Activated naive CD8-positive, alpha-beta T cell (primary cell): Measurements from ENCODE around the gene TUBA3D.
"Not testable (repeated sequence)": the region's sequence is repeated elsewhere in the genome, so short reads cannot be mapped to it uniquely, and the experiment has no call there.

Experiments
- H3K27ac Mint-ChIP-seq: one replicate; pipeline ENCODE4 v1.8.0; 2021; ENCODE audit warnings: mixed read lengths
- H3K27me3 Mint-ChIP-seq: one replicate; pipeline ENCODE4 v1.8.0; 2021; ENCODE audit warnings: mixed read lengths
- H3K36me3 Mint-ChIP-seq: one replicate; pipeline ENCODE4 v1.8.0; 2021; ENCODE audit warnings: mixed read lengths
- H3K4me1 Mint-ChIP-seq: one replicate; pipeline ENCODE4 v1.8.0; 2021; ENCODE audit warnings: low read depth, mixed read lengths
- H3K4me3 Mint-ChIP-seq: one replicate; pipeline ENCODE4 v1.8.0; 2021; ENCODE audit warnings: mild to moderate bottlenecking, mixed read lengths
- H3K9me3 Mint-ChIP-seq: one replicate; pipeline ENCODE4 v1.8.0; 2021; ENCODE audit warnings: low read depth, mixed read lengths

The TUBA3D gene

DNA sequence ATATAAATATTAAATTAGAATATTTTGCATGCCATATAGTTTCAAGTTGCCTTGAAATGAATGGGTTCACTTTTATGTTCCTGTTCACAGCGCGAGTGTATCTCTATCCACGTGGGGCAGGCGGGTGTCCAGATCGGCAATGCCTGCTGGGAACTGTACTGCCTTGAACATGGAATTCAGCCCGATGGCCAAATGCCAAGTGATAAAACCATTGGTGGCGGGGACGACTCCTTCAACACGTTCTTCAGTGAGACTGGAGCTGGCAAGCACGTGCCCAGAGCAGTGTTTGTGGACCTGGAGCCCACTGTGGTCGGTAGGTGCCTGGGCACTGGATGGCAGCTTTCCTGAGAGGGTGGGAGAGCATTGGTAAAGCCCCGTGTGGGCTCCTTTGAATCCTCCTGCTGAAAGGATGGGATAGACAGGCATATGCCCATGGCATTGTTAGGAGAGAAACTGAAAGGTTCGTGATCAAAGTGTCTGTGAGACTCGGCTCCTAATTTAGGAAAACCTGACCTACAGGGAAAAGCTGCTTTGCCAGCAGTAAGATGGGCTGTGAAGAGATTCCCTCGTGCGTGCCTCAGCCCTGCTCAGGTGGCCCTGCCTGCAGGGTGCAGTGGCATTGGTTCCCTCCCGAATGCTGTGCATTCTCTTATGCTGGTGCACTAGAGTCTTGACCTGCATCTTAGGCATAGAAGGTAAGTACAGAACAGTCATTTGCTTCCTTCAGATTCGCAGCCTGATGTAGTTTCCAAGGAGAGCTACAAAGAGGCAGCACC, 2.3 kb downstream of the TUBA3D start:
- not testable (repeated sequence) for H3K36me3 Mint-ChIP-seq, H3K27me3 Mint-ChIP-seq, H3K4me3 Mint-ChIP-seq, H3K9me3 Mint-ChIP-seq, H3K27ac Mint-ChIP-seq, H3K4me1 Mint-ChIP-seq

DNA sequence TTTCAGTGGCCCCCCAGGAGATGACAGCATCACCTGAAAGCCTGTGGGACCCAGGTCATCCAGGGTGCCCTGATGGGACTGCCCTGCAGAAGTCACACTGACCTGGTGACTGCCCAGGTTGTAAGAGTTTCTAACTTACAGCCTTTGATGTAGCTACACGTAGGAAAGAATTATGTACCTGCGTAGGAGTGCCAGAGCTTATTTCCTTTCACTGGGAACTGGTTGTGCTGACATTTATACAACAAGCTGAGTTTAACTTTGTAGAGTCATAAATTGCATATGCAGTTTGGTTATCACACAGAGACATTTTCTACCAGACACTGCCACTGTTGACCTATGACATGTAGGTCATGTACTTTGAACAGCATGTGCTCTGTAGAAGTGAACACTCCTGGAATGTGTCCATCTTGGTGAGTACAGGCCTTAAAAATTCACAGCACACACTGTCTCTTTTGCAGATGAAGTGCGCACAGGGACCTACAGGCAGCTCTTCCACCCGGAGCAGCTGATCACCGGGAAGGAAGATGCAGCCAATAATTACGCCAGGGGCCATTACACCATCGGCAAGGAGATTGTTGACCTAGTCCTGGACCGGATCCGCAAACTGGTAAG, 3.0 kb downstream of the TUBA3D start:
- not testable (repeated sequence) for H3K27ac Mint-ChIP-seq, H3K4me1 Mint-ChIP-seq, H3K4me3 Mint-ChIP-seq, H3K36me3 Mint-ChIP-seq, H3K27me3 Mint-ChIP-seq, H3K9me3 Mint-ChIP-seq

DNA sequence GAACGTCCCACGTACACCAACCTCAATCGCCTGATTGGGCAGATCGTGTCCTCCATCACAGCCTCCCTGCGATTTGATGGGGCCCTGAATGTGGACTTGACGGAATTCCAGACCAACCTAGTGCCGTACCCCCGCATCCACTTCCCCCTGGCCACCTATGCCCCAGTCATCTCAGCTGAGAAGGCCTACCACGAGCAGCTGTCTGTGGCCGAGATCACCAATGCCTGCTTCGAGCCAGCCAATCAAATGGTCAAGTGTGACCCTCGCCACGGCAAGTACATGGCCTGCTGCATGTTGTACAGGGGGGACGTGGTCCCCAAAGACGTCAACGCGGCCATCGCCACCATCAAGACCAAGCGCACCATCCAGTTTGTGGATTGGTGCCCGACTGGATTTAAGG, 4.4 kb downstream of the TUBA3D start:
- H3K27me3 Mint-ChIP-seq, H3K27ac Mint-ChIP-seq, H3K4me1 Mint-ChIP-seq, H3K36me3 Mint-ChIP-seq, H3K4me3 Mint-ChIP-seq, H3K9me3 Mint-ChIP-seq: not testable (repeated sequence)

DNA sequence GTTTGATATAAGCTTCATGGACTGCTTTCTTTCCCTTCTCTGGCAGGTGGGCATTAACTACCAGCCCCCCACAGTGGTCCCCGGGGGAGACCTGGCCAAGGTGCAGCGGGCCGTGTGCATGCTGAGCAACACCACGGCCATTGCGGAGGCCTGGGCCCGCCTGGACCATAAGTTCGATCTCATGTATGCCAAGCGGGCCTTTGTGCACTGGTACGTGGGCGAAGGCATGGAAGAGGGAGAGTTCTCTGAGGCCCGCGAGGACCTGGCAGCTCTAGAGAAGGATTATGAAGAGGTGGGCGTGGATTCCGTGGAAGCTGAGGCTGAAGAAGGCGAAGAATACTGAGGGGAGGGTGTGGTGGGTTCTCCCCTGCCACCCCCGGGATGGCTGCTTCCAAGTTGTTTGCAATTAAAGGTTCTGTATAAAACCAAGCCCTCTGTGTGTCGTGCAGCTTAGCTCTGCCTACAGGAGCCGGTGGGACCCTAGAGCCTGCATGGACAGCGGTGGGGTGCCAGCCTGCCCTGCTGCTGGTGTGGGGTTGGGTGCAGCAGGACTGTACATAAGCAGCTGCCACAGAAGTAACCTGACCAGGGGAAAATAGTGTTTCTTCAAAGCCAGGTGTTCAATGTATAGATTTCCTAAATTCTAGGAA, 6.7 kb downstream of the TUBA3D start:
- H3K4me1 Mint-ChIP-seq, H3K36me3 Mint-ChIP-seq, H3K4me3 Mint-ChIP-seq, H3K9me3 Mint-ChIP-seq, H3K27me3 Mint-ChIP-seq, H3K27ac Mint-ChIP-seq: not testable (repeated sequence)

DNA sequence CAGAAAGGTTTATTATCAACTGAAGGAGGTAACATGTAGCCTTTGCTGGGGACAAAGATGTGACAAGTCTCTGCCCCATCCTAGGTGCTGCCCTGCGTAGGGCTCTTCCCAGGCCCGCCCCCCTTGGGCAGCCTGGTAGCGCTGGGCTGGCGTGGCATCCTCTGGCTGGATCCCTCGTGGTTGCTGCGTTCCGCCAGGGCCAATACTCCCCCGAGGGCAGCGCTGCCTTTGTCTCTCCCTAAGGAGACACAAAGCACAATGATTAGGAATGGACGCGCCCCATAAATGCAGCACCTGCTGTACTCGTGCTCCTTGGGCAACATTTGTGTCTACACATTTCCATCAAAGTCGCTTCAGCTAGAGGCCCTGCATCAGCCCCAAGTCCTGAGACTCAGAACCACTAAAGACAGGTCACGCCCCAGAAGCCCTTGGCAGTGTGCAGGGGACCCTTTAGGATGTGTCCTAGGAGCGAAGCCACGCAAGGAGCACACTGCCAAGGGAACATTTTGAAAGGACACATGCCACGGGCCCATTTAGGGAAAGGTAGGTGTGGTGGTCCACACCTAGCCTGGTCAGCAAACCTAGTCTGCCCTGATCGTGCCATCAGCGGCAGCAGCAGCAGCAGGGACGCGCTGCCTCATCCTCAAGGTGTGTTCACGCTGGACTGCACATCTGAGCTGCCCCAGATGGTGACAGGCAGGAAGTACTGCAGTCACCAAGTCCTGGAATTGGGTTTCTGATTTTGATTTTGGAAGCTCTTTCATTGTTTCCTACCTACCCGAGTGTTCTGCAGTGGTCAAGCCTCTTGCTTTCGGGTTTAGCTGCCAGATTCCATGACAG, 8.3 kb downstream of the TUBA3D start:
- H3K9me3 Mint-ChIP-seq, H3K4me3 Mint-ChIP-seq, H3K27ac Mint-ChIP-seq, H3K36me3 Mint-ChIP-seq, H3K27me3 Mint-ChIP-seq, H3K4me1 Mint-ChIP-seq: not testable (repeated sequence)

DNA sequence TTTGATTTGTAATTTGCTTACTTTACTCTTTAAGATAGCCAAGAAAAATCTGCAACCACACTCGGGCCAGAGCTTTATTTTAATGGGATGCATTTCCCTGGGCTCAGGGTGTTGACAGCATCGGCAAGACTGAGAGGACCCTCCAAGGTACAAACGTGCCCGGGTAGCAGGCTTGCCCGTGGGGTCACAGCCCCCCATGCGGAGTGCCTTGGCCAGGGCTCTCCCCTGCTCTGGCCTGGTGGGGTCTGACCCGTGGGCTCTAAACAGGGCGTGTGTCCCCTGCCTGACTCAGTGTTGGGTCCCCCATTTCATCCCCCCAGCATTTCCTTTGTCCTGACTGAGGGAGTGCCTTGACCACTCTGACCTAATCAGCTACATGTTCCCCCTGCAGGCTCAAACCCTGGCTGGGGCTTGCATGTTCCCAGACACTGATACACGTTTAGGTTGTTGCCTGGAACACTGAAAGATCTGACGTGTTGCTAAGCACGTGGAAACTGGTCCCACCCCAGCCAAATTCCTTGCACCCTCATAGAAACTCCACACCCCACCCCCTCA, 9.1 kb downstream of the TUBA3D start:
- not testable (repeated sequence) for H3K9me3 Mint-ChIP-seq, H3K36me3 Mint-ChIP-seq, H3K27ac Mint-ChIP-seq, H3K4me3 Mint-ChIP-seq, H3K27me3 Mint-ChIP-seq
- peaks cover 12% of the 10 kb centered on the region for H3K4me1 Mint-ChIP-seq

DNA sequence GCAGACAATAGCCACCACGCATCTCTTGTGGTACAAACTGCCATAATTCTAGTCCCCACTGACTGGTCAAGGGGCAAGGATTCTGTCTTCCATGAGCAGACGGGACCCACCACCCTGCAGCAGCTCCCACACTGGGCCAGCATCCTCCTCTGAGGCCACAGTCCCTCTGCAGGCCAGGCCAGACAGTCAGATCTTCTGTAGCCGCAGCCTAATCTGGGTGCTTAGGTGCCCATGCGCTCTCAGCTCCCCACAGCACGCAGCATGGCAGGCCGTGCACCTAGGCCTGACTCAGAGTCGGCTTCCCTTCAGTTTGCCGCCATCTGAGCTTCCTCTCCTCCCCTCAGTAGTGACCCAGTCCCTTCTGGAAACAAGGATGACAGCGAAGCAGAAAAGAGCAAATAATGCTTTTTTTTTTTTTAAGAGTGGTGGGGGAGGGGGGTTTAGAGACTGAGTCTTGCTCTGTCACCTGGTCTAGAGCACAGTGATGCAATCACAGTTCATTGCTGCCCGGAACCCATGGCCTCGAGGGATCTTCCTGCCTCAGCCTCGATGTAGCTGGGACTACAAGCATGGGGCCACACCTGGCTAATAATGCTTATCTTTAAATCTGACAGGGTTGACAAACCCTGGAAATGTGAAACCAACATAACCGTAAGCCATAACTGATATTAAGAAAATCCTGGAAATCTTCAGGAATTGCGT, 10.4 kb downstream of the TUBA3D start:
- peaks cover 19% of the 10 kb centered on the region for H3K4me1 Mint-ChIP-seq
- H3K9me3 Mint-ChIP-seq, H3K4me3 Mint-ChIP-seq, H3K27me3 Mint-ChIP-seq, H3K36me3 Mint-ChIP-seq, H3K27ac Mint-ChIP-seq: not testable (repeated sequence)

DNA sequence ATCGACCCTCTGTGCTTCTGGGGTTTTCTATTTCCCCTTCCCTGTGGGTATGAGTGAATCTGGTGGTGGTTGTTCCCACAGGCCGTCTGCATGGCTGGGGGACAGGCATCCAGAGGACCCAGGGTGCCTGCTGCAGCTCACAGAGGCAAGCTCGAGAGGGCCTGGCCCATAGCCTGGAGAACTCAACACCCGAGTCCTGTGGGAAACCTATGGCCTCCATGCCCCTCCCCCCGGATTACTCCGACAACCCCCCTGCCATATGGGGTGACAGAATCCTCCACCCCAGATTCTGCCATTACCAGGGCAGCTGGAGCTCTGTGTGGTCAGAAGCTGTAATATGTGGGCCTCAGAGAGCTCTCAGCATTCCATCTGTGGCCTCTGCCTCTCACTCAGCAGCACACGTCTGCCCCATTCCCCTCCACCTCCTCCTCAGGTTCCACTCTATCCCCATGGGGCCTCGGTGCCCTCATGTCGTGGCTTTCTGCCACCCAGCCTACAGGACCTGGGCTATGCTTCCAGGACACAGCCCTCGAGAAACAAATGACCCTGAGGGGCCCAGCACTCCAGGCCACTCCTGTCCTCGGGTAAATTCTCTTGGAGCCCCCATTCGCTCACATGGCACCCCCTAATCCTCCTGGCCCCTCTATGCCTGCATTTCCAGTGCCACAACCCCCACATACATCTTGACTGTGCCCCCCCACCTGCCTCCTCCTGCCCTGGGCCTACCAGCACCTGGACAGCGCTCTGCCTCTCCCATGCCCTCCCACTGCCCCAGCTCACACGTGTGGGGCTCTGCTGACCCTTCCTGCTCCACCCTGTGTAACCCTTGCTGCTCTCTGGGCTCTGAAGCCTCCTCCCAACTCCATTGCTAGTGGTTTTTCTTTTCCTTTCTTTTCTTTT, 12.6 kb downstream of the TUBA3D start:
- peaks cover 21% of the 10 kb centered on the region for H3K4me1 Mint-ChIP-seq
- H3K27me3 Mint-ChIP-seq = no peaks in the 10 kb centered on the region
- peak overlapping the region; percentile 1 for H3K4me3 Mint-ChIP-seq
- no peaks in the 10 kb centered on the region for H3K9me3 Mint-ChIP-seq
- no peaks in the 10 kb centered on the region for H3K36me3 Mint-ChIP-seq
- peak overlapping the region; percentile 50 for H3K27ac Mint-ChIP-seq

DNA sequence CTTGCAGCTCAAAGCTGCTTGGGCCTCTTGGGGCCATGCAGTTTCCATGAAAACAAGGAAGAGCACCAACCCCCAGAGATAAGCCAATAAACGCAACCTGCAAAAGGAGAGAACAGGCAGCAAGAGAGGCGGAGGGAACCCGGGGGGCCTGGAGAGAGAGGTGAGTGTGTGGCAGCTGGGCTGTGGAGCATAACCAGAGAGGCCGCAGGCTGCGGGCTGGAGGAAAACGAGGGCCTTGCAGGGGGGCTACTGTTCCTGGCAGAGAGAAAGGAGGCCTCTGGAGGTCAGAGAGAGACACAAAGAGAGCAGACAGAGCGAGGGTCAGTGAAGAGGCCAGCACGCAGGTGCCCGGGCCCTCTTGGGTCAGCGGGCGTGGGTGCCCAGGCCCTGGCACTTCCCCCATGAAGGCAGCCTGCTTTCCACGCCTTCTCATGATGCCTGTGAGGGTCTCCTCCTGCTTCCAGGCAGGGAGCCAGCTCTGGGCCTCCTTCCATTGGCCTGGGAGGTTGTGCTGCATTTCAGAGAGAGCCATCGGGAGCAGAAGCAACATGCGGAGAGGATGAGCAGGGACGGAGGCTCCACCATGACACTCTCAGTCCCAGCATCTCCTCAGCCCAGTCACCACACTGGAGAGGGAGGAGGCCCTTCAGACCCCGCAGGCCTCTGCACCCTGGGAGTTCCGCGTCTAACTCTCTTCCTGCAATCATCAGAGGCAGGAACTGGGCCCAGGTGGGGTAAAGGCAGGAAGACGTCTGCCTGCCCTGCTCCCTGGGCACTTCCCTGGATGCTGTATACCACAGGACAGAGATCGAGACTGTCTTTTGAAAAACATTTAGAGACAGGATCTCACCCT, 14.9 kb downstream of the TUBA3D start:
- peaks cover 34% of the 10 kb centered on the region for H3K4me1 Mint-ChIP-seq
- H3K36me3 Mint-ChIP-seq, H3K9me3 Mint-ChIP-seq, H3K27me3 Mint-ChIP-seq: not testable (repeated sequence)
- peak overlapping the region; percentile 89 for H3K4me3 Mint-ChIP-seq
- H3K27ac Mint-ChIP-seq = peak overlapping the region; percentile 87

DNA sequence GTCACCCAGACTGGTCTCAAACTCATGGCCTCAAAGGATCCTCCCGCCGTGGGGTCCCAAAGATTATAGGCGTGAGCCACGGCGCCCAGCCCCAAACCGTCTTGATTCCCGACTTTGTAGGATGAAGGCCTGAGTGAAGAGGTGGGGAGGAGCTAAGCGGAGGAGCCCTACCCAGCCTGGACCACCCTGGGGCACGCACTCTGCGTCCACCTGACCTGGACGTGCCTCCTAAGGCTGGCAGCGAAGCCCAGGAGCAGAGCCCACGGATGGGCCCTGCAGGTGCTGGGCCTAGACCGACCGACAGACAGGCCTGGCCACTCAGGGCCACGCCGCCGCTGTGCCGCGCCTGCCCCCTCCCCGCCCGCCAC, 15.5 kb downstream of the TUBA3D start:
- Mint-ChIP-seq H3K4me3 (peak overlapping the region; percentile 89), H3K27ac (peak overlapping the region; percentile 87), H3K4me1 (peaks cover 35% of the 10 kb centered on the region)
- H3K27me3 Mint-ChIP-seq, H3K36me3 Mint-ChIP-seq, H3K9me3 Mint-ChIP-seq: not testable (repeated sequence)

DNA sequence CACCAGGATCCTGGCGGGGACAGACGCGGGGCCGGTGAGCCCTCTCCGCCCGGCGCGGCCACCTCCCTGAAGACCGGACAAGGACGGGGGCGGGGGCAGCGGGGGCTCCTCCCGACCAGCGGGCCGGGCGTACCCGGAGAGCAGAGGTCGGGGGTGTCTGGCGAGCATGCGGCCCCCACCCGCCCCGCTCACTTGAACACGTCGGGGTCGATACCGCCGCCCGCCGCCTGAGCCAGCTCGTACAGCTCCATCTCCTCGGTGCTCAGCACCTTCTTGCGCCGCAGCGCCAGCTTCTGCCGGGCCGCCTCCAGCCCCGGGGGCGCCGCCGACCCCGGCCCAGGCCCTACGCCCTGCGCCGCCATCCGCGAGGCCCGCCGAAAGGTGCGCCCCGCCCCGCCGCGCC, 16.1 kb downstream of the TUBA3D start, which contains the start of gene MZT2A:
Gene MZT2A (minus strand): TSS at position 383 of the 403 bp plus-strand sequence. CDS start 21 bp downstream, at position 362.
- H3K36me3 Mint-ChIP-seq, H3K9me3 Mint-ChIP-seq, H3K27me3 Mint-ChIP-seq: not testable (repeated sequence)
- H3K4me3 Mint-ChIP-seq = peak within 1 kb of the TSS; percentile 98
- H3K4me1 Mint-ChIP-seq = peaks cover 38% of the 10 kb centered on the region
- H3K27ac Mint-ChIP-seq = peak within 1 kb of the TSS; percentile 98

DNA sequence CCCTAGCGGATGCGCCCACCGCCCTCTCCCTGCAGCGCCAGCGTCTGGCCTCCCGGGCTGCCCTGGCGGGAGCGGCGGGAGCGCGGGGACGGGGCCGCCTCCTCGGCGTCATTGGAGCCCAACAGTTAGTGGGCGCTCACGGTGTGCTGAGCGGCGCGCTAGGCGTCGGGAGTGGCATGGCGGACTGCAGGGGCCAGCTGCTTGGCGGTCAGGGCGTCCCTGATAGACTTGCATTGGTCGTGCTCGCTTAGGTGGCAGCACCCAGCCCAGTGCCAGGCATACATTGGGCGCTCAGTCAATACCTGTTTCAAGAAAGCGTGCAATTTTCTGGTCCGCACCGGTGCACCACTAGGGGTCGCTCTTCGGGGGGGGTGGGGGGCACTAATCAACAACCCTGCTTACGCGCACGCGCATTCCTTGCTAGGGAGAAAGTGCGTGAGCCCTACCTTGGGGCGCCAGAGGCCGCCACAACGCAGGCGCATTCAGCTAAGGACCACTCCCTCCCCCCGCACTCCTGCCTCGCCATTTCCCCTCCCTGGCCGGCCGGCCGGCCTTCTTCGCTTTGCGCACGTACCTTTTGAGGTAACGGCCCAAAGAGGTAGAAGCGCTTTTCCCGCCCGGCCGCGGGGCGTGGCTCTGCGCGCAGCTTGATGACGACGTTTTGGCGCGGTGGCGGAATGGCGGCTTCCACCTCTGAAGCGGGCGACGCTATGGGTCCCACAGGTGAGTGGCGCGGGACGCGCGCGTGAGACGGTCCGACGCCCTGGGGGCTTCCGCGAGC, 16.7 kb downstream of the TUBA3D start:
- Mint-ChIP-seq H3K9me3 (no peaks in the 10 kb centered on the region), H3K4me3 (peak overlapping the region; percentile 98), H3K4me1 (peaks cover 40% of the 10 kb centered on the region), H3K27ac (peak overlapping the region; percentile 98), H3K27me3 (no peaks in the 10 kb centered on the region), H3K36me3 (no peaks in the 10 kb centered on the region)
